ENCODE data around the gene CASKIN1.
"Not testable (repeated sequence)": the region's sequence is repeated elsewhere in the genome, so short reads cannot be mapped to it uniquely, and the experiment has no call there.

CASKIN1 gene

DNA sequence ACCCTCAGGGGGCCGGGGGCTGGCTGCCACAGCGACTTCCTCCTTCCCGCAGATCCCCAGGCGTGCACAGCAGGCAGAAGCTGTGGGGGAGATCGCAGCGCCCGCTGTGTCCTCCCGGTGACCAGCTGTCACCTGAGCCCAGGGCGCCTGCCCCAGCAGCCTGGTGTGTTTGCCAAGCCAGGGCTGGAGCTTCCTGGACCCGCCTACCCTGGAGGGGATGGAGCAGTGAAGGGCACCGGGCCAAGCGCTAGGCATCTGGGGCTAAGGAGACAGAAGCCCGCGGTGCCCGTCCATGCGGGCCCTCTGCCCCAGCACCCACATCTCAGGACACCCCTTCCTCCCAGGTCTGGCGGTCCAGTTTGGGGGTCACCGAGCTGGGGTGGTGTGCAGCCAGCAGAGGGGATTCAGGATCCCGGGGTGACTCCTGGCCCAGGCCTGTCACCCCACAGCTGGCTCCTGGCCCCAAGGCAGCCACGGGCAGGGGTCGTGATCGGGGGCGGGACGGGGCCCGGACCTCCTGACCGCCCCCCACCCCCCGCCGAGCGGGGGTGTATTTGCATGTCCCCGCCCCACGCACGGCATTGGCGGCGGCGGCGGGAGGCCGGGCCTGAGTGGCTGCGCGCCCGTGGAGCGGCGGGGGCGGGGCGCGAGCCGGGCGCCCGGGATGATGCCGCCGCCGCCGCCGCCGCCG, 48.3 kb downstream of the CASKIN1 start, which contains the start of gene RAB26:
Gene RAB26, plus strand, starts transcription at position 645 of the 691 bp plus-strand sequence. CDS start 159 bp downstream, outside the sequence.
- DNase-seq (ENCODE audit: low spot score): peak; percentile 76
- no peak for TF ChIP-seq CTCF (IDR thresholded peaks at IDR 0.05; ENCODE audit: extremely low read depth, insufficient read depth, missing control alignments)
- in situ Hi-C loops (cut with MboI; ENCODE audit: low pct_unique_long_range_greater_than_20kb, low sequenced_read_pairs, unreplicated experiment): no loop called here

DNA sequence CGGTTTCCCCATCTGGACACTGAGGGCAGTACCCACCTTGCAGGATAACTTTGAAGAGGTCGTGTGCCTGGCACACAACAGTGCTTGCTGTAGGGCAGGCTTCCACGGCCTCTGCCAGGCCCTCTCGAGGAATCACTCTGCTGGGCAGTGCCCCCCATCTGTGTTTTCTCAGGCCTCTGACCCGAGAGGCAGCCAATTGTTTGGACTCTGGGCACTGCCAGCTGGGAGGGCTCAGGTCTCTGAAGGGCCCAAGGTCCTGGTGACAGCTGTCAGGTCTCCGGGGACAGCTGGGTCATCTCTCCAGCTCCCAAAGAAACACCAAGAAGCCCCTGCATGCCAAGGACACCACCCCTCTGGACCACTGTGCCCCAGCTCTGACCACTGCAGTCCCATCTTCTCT, 49.0 kb downstream of the CASKIN1 start:
- in situ Hi-C loops (cut with MboI; ENCODE audit: low pct_unique_long_range_greater_than_20kb, low sequenced_read_pairs, unreplicated experiment): no loop called here

DNA sequence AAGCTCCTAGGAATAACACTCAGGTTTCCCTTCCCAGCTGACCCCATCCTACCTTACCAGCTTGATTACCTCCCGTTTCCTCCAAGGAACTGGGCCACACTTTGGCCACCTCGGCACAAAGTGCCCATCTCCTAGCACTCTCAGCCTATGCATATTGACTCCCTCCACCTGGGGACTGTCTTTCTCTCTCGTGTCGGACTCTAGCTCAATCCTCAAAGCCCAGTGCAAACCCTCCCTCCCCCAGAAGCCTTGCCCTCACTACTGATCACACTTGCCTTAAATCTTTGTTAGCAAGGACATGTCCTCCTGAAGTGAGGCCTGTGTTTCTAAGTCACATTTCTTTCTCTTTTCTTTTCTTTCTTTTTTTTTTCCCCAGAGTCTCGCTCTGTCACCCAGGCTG, 50.6 kb downstream of the CASKIN1 start:
- TF ChIP-seq CTCF (IDR thresholded peaks at IDR 0.05; ENCODE audit: extremely low read depth, insufficient read depth, missing control alignments): no peak
- no peak for DNase-seq (ENCODE audit: low spot score)
- in situ Hi-C loops (cut with MboI; ENCODE audit: low pct_unique_long_range_greater_than_20kb, low sequenced_read_pairs, unreplicated experiment): no loop called here

More for the DNA sequence above, 49.0 kb downstream of the CASKIN1 start:
- no peak for DNase-seq (ENCODE audit: low spot score)
- no peak for TF ChIP-seq CTCF (IDR thresholded peaks at IDR 0.05; ENCODE audit: extremely low read depth, insufficient read depth, missing control alignments)

GRCh38 chr16:2143878-2144485, 52.4 kb downstream of the CASKIN1 start:
- in situ Hi-C loops (cut with MboI; ENCODE audit: low pct_unique_long_range_greater_than_20kb, low sequenced_read_pairs, unreplicated experiment): loop anchor here (5.0 kb wide), 1 partner anchor 122 kb away; no protein-coding TSS in a partner anchor
- no peak for TF ChIP-seq CTCF (IDR thresholded peaks at IDR 0.05; ENCODE audit: extremely low read depth, insufficient read depth, missing control alignments)
- no peak for DNase-seq (ENCODE audit: low spot score)

DNA sequence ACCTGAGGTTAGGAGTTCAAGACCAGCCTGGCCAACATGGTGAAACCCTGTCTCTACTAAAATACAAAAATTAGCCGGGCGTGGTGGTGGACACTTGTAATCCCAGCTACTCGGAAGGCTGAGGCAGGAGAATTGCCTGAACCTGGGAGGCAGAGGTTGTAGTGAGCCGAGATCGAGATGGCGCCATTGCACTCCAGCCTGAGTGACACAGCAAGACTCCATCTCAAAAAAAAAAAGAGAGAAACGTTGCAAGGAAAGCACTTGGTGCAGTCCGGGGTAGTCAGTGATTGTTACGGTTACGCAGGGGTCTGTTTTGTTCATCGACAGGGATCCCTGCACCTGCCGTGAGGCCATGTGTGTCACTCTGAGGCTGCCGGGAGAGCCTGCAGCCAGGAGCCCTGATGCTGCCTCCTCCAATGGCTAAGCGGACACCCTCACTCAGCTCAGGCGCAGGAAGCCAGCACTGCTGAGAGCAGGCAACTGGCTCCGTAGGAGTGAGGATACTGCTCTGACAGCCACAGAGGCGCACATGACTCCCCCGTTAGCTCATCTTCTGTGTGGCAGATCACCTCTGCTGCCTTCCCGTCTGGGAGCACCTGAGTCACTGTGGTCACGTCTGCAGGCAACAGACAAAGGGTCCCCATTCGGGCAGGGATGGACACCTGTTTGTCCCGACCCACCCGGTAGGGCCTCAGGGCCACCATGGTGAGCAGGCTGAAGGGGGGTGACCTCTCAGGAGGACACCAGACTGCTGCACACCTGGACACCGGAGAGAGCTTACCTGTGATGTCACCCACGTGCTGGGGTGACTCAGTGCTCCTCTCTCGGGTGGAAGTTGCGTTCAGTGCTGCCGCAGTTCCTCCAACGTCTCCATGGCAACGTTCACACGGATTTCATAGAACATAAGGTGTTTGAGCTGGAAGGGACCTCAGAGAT, 53.2 kb downstream of the CASKIN1 start:
- TF ChIP-seq CTCF (IDR thresholded peaks at IDR 0.05; ENCODE audit: extremely low read depth, insufficient read depth, missing control alignments): no peak
- no peak for DNase-seq (ENCODE audit: low spot score)
- in situ Hi-C loops (cut with MboI; ENCODE audit: low pct_unique_long_range_greater_than_20kb, low sequenced_read_pairs, unreplicated experiment): loop anchor here (5.0 kb wide), 1 partner anchor 121 kb away; no protein-coding TSS in a partner anchor

DNA sequence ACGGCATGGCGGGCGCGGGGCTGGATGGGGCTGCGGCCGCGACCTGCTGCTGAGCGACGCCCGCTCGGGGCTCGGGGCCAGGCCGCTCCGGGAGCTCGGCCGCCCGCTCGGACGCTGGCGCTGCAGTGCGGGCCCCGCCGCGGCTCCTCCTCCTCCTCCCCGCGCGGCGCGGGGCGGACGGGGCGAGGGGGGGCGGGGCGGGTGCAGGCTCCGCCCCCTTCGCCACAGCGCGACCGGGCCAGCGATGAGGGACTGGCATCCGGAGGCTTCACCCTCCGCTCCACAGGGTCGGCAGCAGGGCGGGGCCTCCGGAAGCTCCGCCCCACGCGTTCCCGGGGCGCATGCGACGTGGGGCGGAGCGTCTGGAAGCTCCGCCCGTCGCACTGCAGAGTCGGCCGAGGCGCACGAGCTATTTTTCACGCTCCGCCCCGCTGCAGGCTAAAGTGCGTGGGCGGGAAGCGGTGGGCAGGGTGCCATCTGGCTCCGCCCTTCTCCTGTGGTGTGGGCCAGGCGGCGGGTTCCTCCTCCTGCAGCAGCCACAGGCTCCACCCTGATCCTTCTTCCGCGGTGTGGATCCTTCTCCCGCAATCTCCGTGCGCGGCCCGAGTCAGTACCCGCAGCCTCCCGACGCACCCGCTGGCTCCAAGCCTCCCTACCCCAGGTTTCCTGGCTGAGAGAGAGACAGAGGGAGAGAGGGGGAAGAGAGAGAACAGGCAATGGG, 60.5 kb downstream of the CASKIN1 start, which contains the start of gene PKD1:
Gene PKD1, minus strand, starts transcription at position 129 of the 721 bp plus-strand sequence. CDS start 209 bp downstream, outside the sequence.
- DNase-seq (ENCODE audit: low spot score): peak; percentile 43
- in situ Hi-C loops (cut with MboI; ENCODE audit: low pct_unique_long_range_greater_than_20kb, low sequenced_read_pairs, unreplicated experiment): not testable (repeated sequence)

DNA sequence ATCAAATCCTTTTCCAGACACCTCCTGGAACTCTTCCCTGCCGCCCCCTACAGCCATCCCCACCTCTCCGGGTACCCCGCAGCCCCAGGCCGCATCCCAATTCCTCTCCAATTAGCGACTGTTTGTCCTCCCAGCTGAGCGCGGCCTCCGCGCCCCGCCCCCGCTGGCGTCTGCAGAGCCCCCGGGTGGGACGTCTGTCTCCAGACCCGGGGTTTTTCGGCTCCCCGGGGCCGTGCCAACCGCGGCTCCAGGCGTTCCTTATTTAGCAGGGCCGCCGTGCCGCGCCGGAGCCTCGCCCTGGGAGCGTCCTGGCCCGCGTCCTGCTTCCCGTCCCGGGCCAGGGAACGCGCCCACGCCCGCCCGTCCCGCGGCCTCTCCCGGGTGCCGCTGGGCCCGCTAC, 61.3 kb downstream of the CASKIN1 start:
- DNase-seq (ENCODE audit: low spot score); in situ Hi-C loops (cut with MboI; ENCODE audit: low pct_unique_long_range_greater_than_20kb, low sequenced_read_pairs, unreplicated experiment): not testable (repeated sequence)

GRCh38 chr16:2133797-2134196, 62.6 kb downstream of the CASKIN1 start:
- in situ Hi-C loops (cut with MboI; ENCODE audit: low pct_unique_long_range_greater_than_20kb, low sequenced_read_pairs, unreplicated experiment); DNase-seq (ENCODE audit: low spot score): not testable (repeated sequence)

GRCh38 chr16:2129890-2130447, 66.4 kb downstream of the CASKIN1 start:
- in situ Hi-C loops (cut with MboI; ENCODE audit: low pct_unique_long_range_greater_than_20kb, low sequenced_read_pairs, unreplicated experiment); DNase-seq (ENCODE audit: low spot score): not testable (repeated sequence)

DNA sequence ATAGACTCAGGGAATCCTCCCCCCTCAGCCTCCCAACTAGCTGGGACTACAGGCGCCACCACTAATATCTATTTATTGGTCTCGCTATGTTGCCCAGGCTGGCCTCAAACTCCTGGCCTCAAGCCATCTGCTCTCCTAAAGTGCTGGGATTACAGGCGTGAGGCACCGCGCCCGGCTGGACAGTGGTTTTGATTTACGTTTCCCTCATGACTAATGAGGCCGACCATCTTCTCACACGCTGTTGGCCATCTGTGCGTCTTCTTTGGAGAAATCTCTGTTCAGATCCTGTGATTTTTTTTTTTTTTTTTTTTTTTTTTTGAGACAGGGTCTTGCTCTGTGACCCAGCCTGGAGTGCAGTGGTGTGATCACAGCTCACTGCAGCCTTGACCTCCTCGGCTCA, 67.2 kb downstream of the CASKIN1 start:
- DNase-seq (ENCODE audit: low spot score); in situ Hi-C loops (cut with MboI; ENCODE audit: low pct_unique_long_range_greater_than_20kb, low sequenced_read_pairs, unreplicated experiment): not testable (repeated sequence)
